HEK293 (cell line): Measurements from ENCODE around the gene AURKAIP1.

ENCODE experiments used
- CTCF ChIP-seq: fragments of 450-650 bp; formaldehyde crosslinking; IDR thresholded peaks from 2 replicates; pipeline ENCODE4 v1.5.1; 2016; ENCODE audit warnings: missing biosample characterization, missing genetic modification characterization
- TCF7L2 ChIP-seq: IDR thresholded peaks from 2 replicates; pipeline ENCODE4 v1.6.1; 2011; ENCODE audit warnings: low read depth, mild to moderate bottlenecking, inconsistent platforms, low read length, moderate library complexity, borderline replicate concordance
- ZBTB20 ChIP-seq: fragments of 450-650 bp; formaldehyde crosslinking; IDR thresholded peaks from 2 replicates; pipeline ENCODE4 v1.5.1; 2016; ENCODE audit warnings: missing biosample characterization, missing genetic modification characterization
- ZBTB21 ChIP-seq: fragments of 450-650 bp; formaldehyde crosslinking; IDR thresholded peaks from 2 replicates; pipeline ENCODE4 v1.5.1; 2017; ENCODE audit warnings: missing biosample characterization, missing genetic modification characterization
- ZNF16 ChIP-seq: fragments of 450-650 bp; formaldehyde crosslinking; IDR thresholded peaks from 2 replicates; pipeline ENCODE4 v1.5.1; 2016; ENCODE audit warnings: low read depth, missing biosample characterization, missing genetic modification characterization
- ZNF350 ChIP-seq: fragments of 450-650 bp; formaldehyde crosslinking; IDR thresholded peaks from 2 replicates; pipeline ENCODE4 v1.5.0; 2017; ENCODE audit warnings: missing biosample characterization, mild to moderate bottlenecking, missing genetic modification characterization
- ZNF398 ChIP-seq: fragments of 450-650 bp; formaldehyde crosslinking; IDR thresholded peaks from 2 replicates; pipeline ENCODE4 v1.5.1; 2017; ENCODE audit warnings: missing biosample characterization, missing genetic modification characterization
- ZNF518A ChIP-seq: fragments of 450-650 bp; formaldehyde crosslinking; conservative IDR thresholded peaks from 2 replicates; pipeline ENCODE4 v1.5.1; 2016; ENCODE audit warnings: low read depth, missing biosample characterization, missing genetic modification characterization
- ZNF549 ChIP-seq: fragments of 450-650 bp; IDR thresholded peaks from 2 replicates; pipeline ENCODE4 v1.5.1; 2018; ENCODE audit warnings: missing biosample characterization, missing genetic modification characterization, mild to moderate bottlenecking, inconsistent platforms, moderate library complexity

- TF ChIP-seq ZNF398 (tag by site-specific recombination) (no peak), CTCF (tag by site-specific recombination) (no peak), ZNF549 (no peak), ZBTB21 (no peak), ZNF518A (no peak), TCF7L2 (no peak), ZBTB20 (tag by site-specific recombination) (no peak), ZNF16 (no peak), ZNF350 (tag by site-specific recombination) (no peak)
These were observed 39.7 kb downstream of the AURKAIP1 start for GRCh38 chr1:1335283-1335682.
